Measurements from ENCODE around the gene KRT83.
"Not testable (repeated sequence)": the region's sequence is repeated elsewhere in the genome, so short reads cannot be mapped to it uniquely, and the experiment has no call there.

KRT83 gene

GRCh38 chr12:52353766-52354165 is 32.6 kb upstream of the KRT83 start:
- no peak for DNase-seq (ENCODE audit: low spot score)

- DNase-seq (ENCODE audit: low spot score) = no peak
These were observed 31.8 kb upstream of the KRT83 start for GRCh38 chr12:52352951-52353350.

GRCh38 chr12:52351196-52352059 is 30.2 kb upstream of the KRT83 start:
- no peak for DNase-seq (ENCODE audit: low spot score)

GRCh38 chr12:52350786-52351185 is 29.6 kb upstream of the KRT83 start:
- no peak for DNase-seq (ENCODE audit: low spot score)

- no peak for DNase-seq (ENCODE audit: low spot score)
These were observed 28.9 kb upstream of the KRT83 start for GRCh38 chr12:52350021-52350620.

- DNase-seq (ENCODE audit: low spot score) = no peak
These were observed 28.0 kb upstream of the KRT83 start for GRCh38 chr12:52349196-52349595.

GRCh38 chr12:52347551-52348510 is 26.6 kb upstream of the KRT83 start:
- DNase-seq (ENCODE audit: low spot score) = no peak

- DNase-seq (ENCODE audit: low spot score) = no peak
These were observed 25.8 kb upstream of the KRT83 start for GRCh38 chr12:52347016-52347415.

- DNase-seq (ENCODE audit: low spot score) = no peak
These were observed 25.4 kb upstream of the KRT83 start for GRCh38 chr12:52346593-52346992.

- not testable (repeated sequence) for DNase-seq (ENCODE audit: low spot score)
These were observed 23.8 kb upstream of the KRT83 start for GRCh38 chr12:52345041-52345440.

GRCh38 chr12:52344111-52344510 is 22.9 kb upstream of the KRT83 start:
- DNase-seq (ENCODE audit: low spot score) = no peak

- DNase-seq (ENCODE audit: low spot score) = no peak
These were observed 22.4 kb upstream of the KRT83 start for GRCh38 chr12:52343550-52343949.

GRCh38 chr12:52342781-52343490 is 21.7 kb upstream of the KRT83 start:
- DNase-seq (ENCODE audit: low spot score) = no peak

- no peak for DNase-seq (ENCODE audit: low spot score)
These were observed 19.9 kb upstream of the KRT83 start for GRCh38 chr12:52341066-52341580.

- DNase-seq (ENCODE audit: low spot score) = no peak
These were observed 17.2 kb upstream of the KRT83 start for GRCh38 chr12:52338241-52338960.

- no peak for DNase-seq (ENCODE audit: low spot score)
These were observed 15.9 kb upstream of the KRT83 start for GRCh38 chr12:52337054-52337453.

- DNase-seq (ENCODE audit: low spot score) = no peak
These were observed 15.4 kb upstream of the KRT83 start for GRCh38 chr12:52336641-52337040.

- no peak for DNase-seq (ENCODE audit: low spot score)
These were observed 14.5 kb upstream of the KRT83 start for GRCh38 chr12:52335598-52336262.

GRCh38 chr12:52334185-52334584 is 13.0 kb upstream of the KRT83 start:
- DNase-seq (ENCODE audit: low spot score) = no peak

- no peak for DNase-seq (ENCODE audit: low spot score)
These were observed 12.1 kb upstream of the KRT83 start for GRCh38 chr12:52333321-52333720.
